NCI-H2029 (cell line): ENCODE measurements around the gene RNASE13.
"Not testable (repeated sequence)": the region's sequence is repeated elsewhere in the genome, so short reads cannot be mapped to it uniquely, and the experiment has no call there.

ENCODE experiments used
- DNase-seq: peaks from one replicate; lab custom pipeline; 2025; lab: John Stamatoyannopoulos, UW

RNASE13 gene

GRCh38 chr14:20988717-20989470 is 45.7 kb downstream of the RNASE13 start:
- DNase-seq, result no peak

DNA sequence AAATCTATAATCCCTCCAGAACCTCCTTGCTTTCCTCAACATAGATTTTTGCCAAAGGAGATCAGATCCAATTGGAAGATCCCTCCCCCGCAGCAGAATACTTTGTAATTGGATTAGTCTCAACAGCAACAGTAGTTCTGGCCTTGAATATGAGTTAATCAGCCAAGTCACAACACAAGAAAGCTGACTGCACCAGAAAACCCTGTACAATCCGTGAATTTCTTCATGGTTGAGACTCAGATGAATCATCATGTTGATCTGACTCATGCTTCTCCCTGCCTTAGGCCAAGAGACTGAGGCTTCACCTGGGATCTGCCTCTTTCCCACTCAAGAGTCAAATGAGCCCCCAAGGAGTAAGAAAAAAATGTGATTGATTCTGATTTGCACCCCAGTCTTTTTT is 47.8 kb downstream of the RNASE13 start:
- DNase-seq, result no peak

GRCh38 chr14:20985650-20986049 is 49.0 kb downstream of the RNASE13 start:
- not testable (repeated sequence) for DNase-seq
